ENCODE data around the gene TOP1.
"Not testable (repeated sequence)": the region's sequence is repeated elsewhere in the genome, so short reads cannot be mapped to it uniquely, and the experiment has no call there.

The TOP1 gene

GRCh38 chr20:41132388-41132775 is 103.8 kb downstream of the TOP1 start:
- DNase-seq (ENCODE audit: low read depth) = not testable (repeated sequence)

GRCh38 chr20:41133709-41134361 is 105.2 kb downstream of the TOP1 start:
- peak; percentile 27 for DNase-seq (ENCODE audit: low read depth)

- no peak for DNase-seq (ENCODE audit: low read depth)
These were observed 106.0 kb downstream of the TOP1 start for GRCh38 chr20:41134362-41135186.

GRCh38 chr20:41135187-41135887 is 106.7 kb downstream of the TOP1 start:
- peak; percentile 37 for DNase-seq (ENCODE audit: low read depth)

GRCh38 chr20:41135888-41136679 is 107.5 kb downstream of the TOP1 start:
- DNase-seq (ENCODE audit: low read depth) = no peak

- peak; percentile 76 for DNase-seq (ENCODE audit: low read depth)
These were observed 108.3 kb downstream of the TOP1 start, which contains the start of gene PLCG1 for GRCh38 chr20:41136680-41137613. PLCG1 (plus strand) TSS chr20:41137543; CDS start chr20:41137642, 99 bp downstream.

GRCh38 chr20:41137614-41138474 is 109.2 kb downstream of the TOP1 start:
- peak; percentile 43 for DNase-seq (ENCODE audit: low read depth)

- peak; percentile 29 for DNase-seq (ENCODE audit: low read depth)
These were observed 110.0 kb downstream of the TOP1 start for GRCh38 chr20:41138475-41139226.

GRCh38 chr20:41139227-41140093 is 110.8 kb downstream of the TOP1 start:
- DNase-seq (ENCODE audit: low read depth) = no peak

- DNase-seq (ENCODE audit: low read depth) = no peak
These were observed 111.9 kb downstream of the TOP1 start for GRCh38 chr20:41140226-41141133.

GRCh38 chr20:41141153-41141815 is 112.7 kb downstream of the TOP1 start:
- no peak for DNase-seq (ENCODE audit: low read depth)

GRCh38 chr20:41142245-41142644 is 113.6 kb downstream of the TOP1 start:
- no peak for DNase-seq (ENCODE audit: low read depth)

- no peak for DNase-seq (ENCODE audit: low read depth)
These were observed 114.3 kb downstream of the TOP1 start for GRCh38 chr20:41142919-41143318.

GRCh38 chr20:41143354-41143753 is 114.7 kb downstream of the TOP1 start:
- no peak for DNase-seq (ENCODE audit: low read depth)

GRCh38 chr20:41145317-41145716 is 116.7 kb downstream of the TOP1 start:
- DNase-seq (ENCODE audit: low read depth) = no peak

- no peak for DNase-seq (ENCODE audit: low read depth)
These were observed 117.4 kb downstream of the TOP1 start for GRCh38 chr20:41145821-41146620.

Measured in stimulated activated CD8-positive, alpha-beta memory T cell treated with anti-CD3 and anti-CD28 coated beads, Interleukin-12 subunit alpha, Interleukin-12 subunit beta, amount 100 ng/mL, for 4 hours (primary cell).